Fibroblast of skin of right quadriceps (primary cell): ENCODE measurements around the gene SLC1A5.
"Not testable (repeated sequence)": the region's sequence is repeated elsewhere in the genome, so short reads cannot be mapped to it uniquely, and the experiment has no call there.

Experiments
- DNase-seq: peaks from one replicate; pipeline ENCODE4 v3.0.0-alpha.2; 2013

Gene SLC1A5

GRCh38 chr19:46788262-46788967 lies at the start of gene SLC1A5:
Gene SLC1A5 (minus strand): TSS chr19:46788594. CDS start chr19:46787965, 629 bp downstream.
- peak; percentile 98 for DNase-seq

GRCh38 chr19:46838160-46838559 lies 49.8 kb upstream of the SLC1A5 start:
- DNase-seq = no peak

GRCh38 chr19:46834984-46835383 lies 46.6 kb upstream of the SLC1A5 start:
- DNase-seq = no peak

GRCh38 chr19:46834121-46834520 lies 45.7 kb upstream of the SLC1A5 start:
- no peak for DNase-seq

GRCh38 chr19:46830864-46831263 lies 42.5 kb upstream of the SLC1A5 start:
- DNase-seq = no peak

GRCh38 chr19:46828484-46828883 lies 40.1 kb upstream of the SLC1A5 start:
- peak; percentile 84 for DNase-seq

GRCh38 chr19:46825731-46826055 lies 37.3 kb upstream of the SLC1A5 start:
- DNase-seq = no peak

GRCh38 chr19:46824890-46825730 lies 36.7 kb upstream of the SLC1A5 start:
- DNase-seq = no peak

- DNase-seq = no peak
Observed at GRCh38 chr19:46823049-46823448, 34.7 kb upstream of the SLC1A5 start.

- not testable (repeated sequence) for DNase-seq
Observed at GRCh38 chr19:46822410-46822787, 34.0 kb upstream of the SLC1A5 start.

- DNase-seq = no peak
Observed at GRCh38 chr19:46821512-46822409, 33.4 kb upstream of the SLC1A5 start.

GRCh38 chr19:46818812-46819211 lies 30.4 kb upstream of the SLC1A5 start:
- DNase-seq = peak; percentile 43

GRCh38 chr19:46815833-46816627 lies 27.6 kb upstream of the SLC1A5 start:
- no peak for DNase-seq

- peak; percentile 57 for DNase-seq
Observed at GRCh38 chr19:46813839-46814358, 25.5 kb upstream of the SLC1A5 start.

GRCh38 chr19:46812977-46813838 lies 24.8 kb upstream of the SLC1A5 start:
- no peak for DNase-seq

GRCh38 chr19:46809534-46810272 lies 21.3 kb upstream of the SLC1A5 start:
- DNase-seq = no peak

GRCh38 chr19:46806656-46807055 lies 18.3 kb upstream of the SLC1A5 start:
- no peak for DNase-seq

GRCh38 chr19:46804432-46804831 lies 16.0 kb upstream of the SLC1A5 start:
- not testable (repeated sequence) for DNase-seq

GRCh38 chr19:46803555-46803954 lies 15.2 kb upstream of the SLC1A5 start:
- DNase-seq = no peak

GRCh38 chr19:46802152-46802551 lies 13.8 kb upstream of the SLC1A5 start:
- no peak for DNase-seq
